ENCODE data around the gene PTPN22.
"Not testable (repeated sequence)": the region's sequence is repeated elsewhere in the genome, so short reads cannot be mapped to it uniquely, and the experiment has no call there.

PTPN22 gene

DNA sequence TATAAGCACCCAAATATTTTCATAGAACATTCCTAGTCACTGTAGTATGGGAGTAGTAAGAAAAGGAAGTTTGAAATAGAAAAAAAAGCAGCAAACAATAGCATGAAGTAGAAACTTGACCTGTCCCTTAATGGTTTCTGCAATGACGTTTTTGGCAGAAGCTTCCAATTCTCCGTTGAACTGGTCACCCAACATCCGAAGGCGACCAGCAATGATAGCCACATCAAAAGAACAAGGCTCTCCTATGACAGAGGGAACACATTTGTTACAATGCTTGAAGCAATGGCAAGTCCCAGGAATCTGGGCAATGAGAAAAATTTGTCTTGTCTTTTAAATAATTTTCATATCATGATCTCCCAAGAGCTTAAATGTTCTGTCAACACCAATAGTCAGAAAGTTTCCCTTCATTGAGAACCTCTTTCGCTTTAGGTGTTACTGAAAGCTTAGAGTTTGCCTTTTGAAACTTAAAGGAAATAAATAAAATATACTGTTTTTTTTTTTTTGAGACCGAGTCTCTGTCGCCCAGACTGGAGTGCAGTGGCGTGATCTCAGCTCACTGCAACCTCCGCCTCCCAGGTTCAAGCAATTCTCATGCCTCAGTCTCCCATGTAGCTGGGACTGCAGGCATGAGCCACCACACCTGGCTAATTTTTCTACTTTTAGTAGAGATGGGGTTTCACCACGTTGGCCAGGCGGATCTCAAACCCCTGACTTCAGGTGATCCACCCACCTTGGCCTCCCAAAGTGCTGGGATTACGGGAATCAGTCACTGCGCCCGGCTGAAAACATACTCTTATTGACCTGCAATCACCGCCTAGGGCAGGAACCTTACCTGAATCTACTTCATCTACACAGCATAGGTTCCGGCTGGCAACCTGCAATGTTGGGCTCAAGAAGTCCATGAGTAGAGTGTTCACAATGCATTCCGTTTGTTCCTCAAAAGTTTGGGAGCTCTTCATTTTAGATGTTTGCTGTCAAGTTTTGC, 15.2 kb upstream of the PTPN22 start:
- DNase-seq = no peak

DNA sequence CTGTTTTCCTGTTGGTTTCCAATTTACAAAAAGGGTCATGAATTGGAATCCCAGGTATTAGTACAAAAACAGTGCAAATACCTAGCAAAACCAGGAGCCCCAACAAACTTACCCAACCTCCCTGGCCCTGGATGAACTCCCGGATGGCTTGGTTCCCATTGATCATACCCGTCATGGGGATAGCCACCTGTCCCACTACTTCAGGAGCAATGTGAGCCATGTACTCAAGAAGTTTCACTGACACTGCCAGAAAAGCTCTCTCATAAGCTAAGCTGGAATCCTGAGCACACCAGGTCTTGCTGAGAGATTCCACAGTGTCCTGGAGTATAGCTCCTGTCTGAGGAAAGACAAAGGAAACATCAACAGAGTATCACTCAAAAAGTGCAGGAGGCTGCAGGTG, 10.1 kb upstream of the PTPN22 start:
- no peak for DNase-seq

GRCh38 chr1:113879739-113880038, 8.2 kb upstream of the PTPN22 start:
- no peak for DNase-seq

- no peak for DNase-seq
These were observed 4.7 kb upstream of the PTPN22 start for GRCh38 chr1:113876176-113876575.

DNA sequence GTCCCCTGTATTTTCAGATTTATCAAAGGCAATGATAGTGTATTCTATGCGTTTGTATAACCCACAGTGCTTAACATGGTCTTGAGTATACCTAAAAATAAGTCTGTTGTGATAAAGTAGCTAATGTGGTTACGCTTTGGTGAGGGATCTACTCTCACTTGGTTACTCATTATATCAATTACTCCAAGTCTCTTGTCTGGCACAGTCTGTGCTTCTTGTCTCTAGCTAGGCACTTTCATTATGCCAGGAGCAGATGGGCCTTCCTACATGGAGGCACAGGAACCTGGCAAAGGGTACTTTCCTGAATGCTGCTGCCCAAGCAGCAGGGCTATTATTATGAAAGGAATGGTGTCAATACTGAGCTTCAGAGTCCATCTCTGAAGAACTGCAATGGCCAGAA, 4.2 kb upstream of the PTPN22 start:
- no peak for DNase-seq

DNA sequence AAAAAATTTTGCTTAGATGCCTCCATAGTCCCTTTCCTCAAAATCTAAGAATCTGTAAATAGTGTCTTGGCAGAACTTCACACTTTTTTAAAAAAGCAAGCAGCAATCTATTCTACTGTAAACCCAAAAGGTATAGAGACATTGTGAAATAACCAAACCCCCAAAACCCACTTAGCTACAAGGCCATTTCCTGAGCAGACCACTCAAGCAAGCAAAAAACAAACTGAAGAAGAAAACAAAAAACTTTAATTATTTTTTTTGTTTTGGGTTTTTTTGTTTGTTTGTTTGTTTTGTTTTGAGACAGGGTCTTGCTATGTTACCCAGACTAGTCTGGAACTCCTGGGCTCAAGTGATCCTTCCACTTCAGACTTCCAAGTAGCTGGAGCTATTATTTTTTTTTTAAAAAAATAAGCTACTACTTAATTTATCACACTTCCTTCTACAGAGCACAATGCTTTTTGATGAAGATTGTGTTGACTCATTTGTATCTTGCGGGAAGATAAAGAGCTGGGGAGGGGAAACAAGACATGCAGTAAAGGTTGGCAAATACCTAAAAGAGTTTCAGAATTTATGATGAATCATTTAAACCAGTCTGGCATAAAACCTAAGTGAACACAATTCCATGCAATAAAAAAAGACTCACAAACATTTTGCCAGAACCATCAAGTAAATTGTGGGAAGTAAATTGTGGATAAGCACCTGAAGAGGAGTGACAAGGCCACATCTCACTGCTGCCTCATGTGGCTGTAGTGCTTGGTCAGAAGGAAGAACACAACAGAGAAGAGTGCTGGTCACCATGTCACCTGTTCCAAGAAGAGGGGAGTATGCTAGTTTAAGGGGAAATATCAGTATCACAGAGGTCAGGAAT, 2.7 kb upstream of the PTPN22 start:
- peak in 1 of 2 experiments; percentile 21 for DNase-seq

DNA sequence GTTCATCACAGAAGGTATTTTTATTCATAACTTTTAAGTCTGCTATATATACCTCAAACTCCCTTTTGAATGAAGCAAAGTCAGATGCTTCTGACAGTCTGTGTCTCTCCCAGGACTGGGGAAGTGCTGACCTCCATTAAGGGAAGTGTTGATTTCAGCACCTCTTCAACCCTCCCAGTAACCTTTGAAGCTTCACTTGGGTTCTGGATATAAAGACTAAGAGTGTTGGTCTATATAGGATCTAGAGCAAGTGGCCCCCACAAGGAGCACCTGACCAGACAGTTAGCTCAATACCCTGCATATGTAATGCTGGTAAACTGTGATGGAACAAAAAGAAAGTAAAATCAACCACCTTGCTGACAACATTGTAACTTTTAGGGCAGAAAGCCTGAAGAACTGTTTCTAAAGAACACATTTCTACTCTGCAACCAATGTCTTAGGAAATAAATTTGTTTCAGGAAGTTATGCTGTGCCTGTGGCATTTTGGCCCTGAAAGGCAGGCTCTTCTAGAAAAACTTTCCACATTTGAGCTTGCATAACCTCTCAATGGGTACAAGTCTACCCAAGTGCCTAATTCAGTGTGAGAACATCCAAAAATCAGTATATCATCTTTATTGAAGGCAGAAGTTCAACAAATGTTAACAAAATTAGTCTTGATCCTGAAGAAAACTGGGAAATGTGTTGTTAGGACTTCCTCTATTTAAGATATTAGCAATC, 865 bp upstream of the PTPN22 start:
- no peak for DNase-seq

DNA sequence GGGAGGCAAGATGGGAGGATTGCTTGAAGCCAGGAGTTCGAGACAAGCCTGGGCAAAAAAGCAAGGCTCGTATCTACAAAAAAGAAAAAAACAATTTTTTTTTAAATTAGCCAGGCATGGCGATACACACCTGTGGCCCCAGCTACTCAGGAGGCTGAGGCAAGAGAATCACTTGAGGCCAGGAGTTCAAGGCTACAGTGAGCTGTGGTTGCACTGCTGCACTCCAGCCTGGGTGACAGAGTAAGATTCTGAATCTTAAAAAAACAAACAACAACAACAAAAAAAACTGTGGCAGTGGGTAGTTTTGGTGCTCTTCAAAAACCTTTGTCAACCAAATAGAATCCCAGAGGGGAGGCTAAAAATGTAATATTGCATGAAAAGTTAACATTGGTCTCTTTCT, 734 bp downstream of the PTPN22 start:
- no peak for DNase-seq

- no peak for DNase-seq
These were observed 3.0 kb downstream of the PTPN22 start for GRCh38 chr1:113868387-113869083.

GRCh38 chr1:113861641-113862040, 9.9 kb downstream of the PTPN22 start:
- DNase-seq = no peak

DNA sequence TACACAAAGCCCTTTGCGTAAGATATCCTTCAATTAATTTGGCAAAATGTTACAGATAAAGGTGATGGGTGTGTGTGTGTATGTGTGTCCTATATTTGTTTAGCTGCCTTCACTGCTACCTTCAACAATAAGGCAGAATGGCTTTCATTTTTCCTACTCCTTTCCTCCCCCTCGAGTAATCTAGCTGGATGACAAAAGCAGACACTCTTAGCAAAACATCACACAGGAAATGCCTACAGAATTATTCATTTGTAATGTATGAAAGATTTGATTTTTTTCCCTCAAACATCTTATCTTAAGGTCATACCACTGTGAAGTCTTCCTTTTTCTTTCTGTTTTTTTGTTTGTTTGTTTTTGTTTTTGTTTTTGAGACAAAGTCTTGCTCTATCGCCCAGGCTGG, 10.6 kb downstream of the PTPN22 start:
- DNase-seq = no peak

- DNase-seq = no peak
These were observed 11.9 kb downstream of the PTPN22 start for GRCh38 chr1:113859478-113860175.

GRCh38 chr1:113858982-113859381, 12.5 kb downstream of the PTPN22 start:
- no peak for DNase-seq

DNA sequence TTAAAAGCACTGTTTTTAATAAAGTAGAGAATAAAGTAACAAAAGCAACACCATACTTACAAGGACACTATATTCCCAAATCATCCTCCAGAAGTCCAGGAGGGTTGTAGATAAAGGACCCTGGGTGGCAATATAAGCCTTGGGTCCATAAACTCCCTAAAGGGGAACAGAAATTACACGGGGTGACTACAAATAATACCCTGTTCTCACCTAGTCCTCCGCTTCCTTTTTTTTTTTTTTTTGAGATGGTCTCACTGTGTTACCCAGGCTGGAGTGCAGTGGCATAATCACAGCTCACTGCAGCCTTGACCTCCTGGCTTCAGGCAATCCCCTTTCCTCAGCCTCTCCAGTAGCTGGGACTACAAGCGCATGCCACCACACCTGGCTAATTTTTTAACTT, 13.1 kb downstream of the PTPN22 start:
- DNase-seq = no peak

DNA sequence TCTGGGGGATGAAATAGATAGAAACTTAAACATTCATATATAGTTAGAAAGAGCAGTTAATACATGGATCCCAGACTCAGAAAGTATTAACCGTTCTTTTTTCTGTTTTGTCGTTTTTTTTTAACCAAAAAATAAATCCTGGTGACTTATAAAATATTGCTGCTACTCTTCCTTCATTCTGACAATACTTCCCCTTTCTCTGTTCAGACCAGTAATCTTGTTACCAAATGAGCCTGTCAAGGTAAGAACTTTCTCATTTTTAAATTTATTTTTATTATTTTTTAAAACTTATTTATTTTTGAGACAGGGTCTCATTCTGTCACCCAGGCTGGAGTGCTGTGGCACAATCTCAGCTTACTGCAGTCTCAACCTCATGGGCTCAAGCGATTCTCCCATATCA, 13.7 kb downstream of the PTPN22 start:
- DNase-seq = no peak

GRCh38 chr1:113856401-113856790, 15.1 kb downstream of the PTPN22 start:
- DNase-seq = no peak

DNA sequence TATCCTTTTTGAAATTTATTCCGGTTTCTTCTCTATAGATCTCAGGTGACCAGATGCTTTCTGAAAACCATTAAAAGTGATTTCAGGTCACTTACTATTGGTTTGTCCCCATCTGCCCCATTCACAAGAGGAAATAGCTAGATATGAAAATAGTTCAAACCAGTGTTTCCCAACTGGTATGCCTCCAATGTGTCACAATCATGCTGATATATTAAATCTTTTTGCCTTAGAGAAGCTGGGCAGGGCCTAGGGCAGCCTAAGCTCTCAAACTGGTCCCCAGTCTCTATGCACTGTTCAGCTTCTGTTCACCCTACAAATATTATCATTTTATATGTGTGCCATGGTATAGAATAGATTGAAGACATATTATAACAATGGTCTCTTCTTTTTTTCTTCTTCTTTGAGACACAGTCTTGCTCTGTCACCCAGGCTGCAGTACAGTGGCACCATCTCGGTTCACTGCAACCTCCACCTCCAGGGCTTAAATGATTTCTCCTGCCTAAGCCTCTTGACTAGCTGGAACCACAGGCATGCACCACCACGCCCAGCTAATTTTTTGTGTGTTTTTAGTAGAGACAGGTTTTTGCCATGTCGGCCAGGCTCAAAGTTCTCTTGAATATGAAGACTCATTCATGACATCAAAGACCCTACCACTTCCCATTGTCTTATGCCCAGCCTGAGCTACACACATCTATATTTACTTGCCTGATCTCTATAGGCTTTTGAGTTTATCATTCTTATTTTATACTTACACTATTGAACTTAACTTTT, 15.7 kb downstream of the PTPN22 start:
- DNase-seq = no peak

DNA sequence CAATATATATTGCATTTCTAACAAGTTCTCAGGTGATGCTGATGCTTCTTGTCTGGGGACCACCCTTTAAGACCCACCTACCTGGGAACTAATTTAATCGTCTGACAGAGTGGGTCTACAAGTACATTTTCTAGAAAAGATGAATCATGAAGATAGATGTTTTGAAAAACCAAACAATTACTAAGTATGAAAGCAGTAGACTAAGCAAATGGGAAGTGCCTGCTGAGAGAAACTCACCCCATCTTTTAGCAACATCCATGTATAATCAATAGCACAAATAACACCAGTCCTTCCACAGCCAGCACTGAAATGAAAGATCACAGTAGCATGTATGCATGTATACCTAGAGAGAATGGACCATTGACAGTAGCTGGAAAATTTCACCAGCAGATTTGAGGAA, 17.3 kb downstream of the PTPN22 start:
- no peak for DNase-seq

DNA sequence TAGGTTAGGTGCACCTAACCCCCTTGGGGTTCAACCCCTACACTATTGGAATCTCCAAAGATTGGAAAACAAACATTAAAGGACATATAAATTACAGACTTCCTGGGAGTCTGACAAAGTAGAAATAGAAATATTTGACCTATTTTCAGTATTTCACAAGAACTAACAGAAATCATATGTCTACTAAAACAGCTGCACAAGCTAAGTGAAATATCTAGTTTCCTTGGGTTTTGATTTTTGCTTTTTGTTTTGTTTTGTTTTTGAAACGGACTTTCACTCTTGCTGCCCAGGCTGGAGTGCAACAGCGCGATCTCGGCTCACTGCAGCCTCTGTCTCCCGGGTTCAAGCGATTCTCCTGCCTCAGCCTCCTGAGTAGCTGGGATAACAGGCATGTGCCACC, 18.8 kb downstream of the PTPN22 start:
- DNase-seq = not testable (repeated sequence)

DNA sequence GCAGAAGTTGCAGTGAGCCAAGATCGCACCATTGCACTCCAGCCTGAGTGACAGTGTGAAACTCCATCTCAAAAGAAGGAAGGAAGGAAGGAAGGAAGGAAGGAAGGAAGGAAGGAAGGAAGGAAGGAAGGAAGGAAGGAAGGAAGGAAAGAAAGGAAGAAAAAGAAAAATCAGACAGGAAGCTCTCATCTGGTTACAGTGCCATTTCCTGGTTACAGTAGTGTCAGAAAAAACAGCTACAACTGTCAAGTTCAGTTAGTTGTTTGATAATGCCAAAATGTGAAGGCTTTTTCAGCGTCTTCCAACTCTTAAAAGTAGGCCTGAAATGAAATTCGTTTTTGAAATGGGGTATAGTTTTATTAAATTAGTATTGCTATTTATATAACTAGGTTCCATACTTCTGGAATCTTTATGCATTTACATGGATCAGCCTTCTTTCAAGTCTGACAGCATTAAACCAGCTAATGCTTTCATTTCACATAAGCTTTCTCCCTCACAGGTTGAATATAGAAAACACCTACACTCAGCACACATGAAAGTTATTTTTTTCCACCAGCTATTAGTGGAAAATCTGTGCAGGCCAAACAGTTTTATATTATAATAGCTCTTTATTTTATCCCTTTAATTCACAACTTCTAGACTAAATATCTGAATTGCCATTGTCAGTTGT, 21.2 kb downstream of the PTPN22 start:
- no peak for DNase-seq

DNA sequence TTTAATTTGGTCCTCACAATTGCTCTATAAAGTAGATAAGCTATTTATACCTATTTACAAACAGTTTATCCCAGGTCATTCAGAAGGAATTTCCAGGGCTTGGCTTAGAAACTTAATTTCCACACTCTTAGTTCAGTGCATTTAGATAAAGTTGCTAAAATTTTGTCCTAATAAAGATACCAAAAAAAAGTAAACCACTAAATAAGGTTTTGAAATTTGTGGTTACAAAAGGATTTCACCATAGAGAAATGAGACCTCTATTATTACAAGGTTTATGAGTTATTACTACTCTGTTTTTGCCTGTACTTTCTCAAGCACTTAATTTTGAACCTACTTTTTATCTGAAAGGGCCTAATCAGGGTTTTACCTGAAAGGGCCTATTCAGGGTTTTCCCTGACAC, 22.4 kb downstream of the PTPN22 start:
- no peak for DNase-seq

Measured in NCI-H526 (cell line).